ENCODE data around the gene MYO5C. TPM values are rescaled to one million over a fixed set of nuclear protein-coding genes. Genes with fewer than 3 reads are reported as not detected.

The MYO5C gene
- polyA plus RNA-seq, 2 donors = 4.9 to 5.4 TPM

GRCh38 chr15:52150871-52151270 is 144.7 kb downstream of the MYO5C start:
- Histone ChIP-seq H3K9me3 (ENCODE audit: control insufficient read depth in 2 of 2, insufficient read depth in 1 of 2, low read depth in 1 of 2, low read length in 1 of 2) (no peaks in the 10 kb centered on the region), H3K4me3 (ENCODE audit: low read depth in 1 of 2, low read length in 2 of 2) (no peak overlapping the region), H3K27ac (ENCODE audit: low read depth in 2 of 2, low read length in 1 of 2) (no peak overlapping the region), H3K36me3 (ENCODE audit: control insufficient read depth in 2 of 2, insufficient read depth in 2 of 2, low read length in 1 of 2) (peaks cover 2 to 12% of the 10 kb centered on the region in 2 donors), H3K4me1 (ENCODE audit: control insufficient read depth in 2 of 2, insufficient read depth in 2 of 2, low read length in 1 of 2) (no peaks in the 10 kb centered on the region), H3K27me3 (ENCODE audit: control insufficient read depth in 1 of 2, insufficient read depth in 2 of 2, low read length in 2 of 2) (no peaks in the 10 kb centered on the region)
- 96% methylated on average over 4 of the region's 4 CpGs for WGBS, 2 donors

GRCh38 chr15:52150043-52150825 is 145.4 kb downstream of the MYO5C start:
- peaks cover 2 to 12% of the 10 kb centered on the region in 2 donors for H3K36me3 ChIP-seq (ENCODE audit: control insufficient read depth in 2 of 2, insufficient read depth in 2 of 2, low read length in 1 of 2)
- no peaks in the 10 kb centered on the region for H3K27me3 ChIP-seq (ENCODE audit: control insufficient read depth in 1 of 2, insufficient read depth in 2 of 2, low read length in 2 of 2)
- no peaks in the 10 kb centered on the region for H3K4me1 ChIP-seq (ENCODE audit: control insufficient read depth in 2 of 2, insufficient read depth in 2 of 2, low read length in 1 of 2)
- WGBS, 2 donors = 77% methylated on average over 9 of the region's 9 CpGs
- H3K4me3 ChIP-seq (ENCODE audit: low read depth in 1 of 2, low read length in 2 of 2) = no peak overlapping the region
- no peak overlapping the region for H3K27ac ChIP-seq (ENCODE audit: low read depth in 2 of 2, low read length in 1 of 2)
- H3K9me3 ChIP-seq (ENCODE audit: control insufficient read depth in 2 of 2, insufficient read depth in 1 of 2, low read depth in 1 of 2, low read length in 1 of 2) = no peaks in the 10 kb centered on the region

DNA sequence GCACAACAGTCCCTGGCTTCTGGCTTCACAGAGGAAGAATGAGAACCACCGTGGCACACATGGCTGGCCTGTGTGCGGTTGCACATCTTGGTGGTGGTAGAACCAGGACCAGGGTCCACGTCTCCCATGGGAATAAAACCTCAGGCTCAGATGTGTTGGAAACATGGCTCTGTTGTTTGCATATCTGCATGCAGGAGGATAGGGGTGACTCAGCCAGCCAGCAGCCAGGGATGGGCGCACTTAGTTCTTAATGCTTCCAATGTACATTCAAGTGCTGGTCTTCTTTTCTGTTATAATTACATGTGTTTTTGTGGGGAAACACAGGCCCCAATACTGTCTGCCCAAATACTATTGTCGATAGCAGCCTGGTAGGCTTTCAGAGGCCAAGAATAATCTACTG is 147.2 kb downstream of the MYO5C start:
- Histone ChIP-seq H3K4me3 (ENCODE audit: low read depth in 1 of 2, low read length in 2 of 2) (no peak overlapping the region), H3K27me3 (ENCODE audit: control insufficient read depth in 1 of 2, insufficient read depth in 2 of 2, low read length in 2 of 2) (no peaks in the 10 kb centered on the region), H3K9me3 (ENCODE audit: control insufficient read depth in 2 of 2, insufficient read depth in 1 of 2, low read depth in 1 of 2, low read length in 1 of 2) (no peaks in the 10 kb centered on the region), H3K27ac (ENCODE audit: low read depth in 2 of 2, low read length in 1 of 2) (no peak overlapping the region), H3K36me3 (ENCODE audit: control insufficient read depth in 2 of 2, insufficient read depth in 2 of 2, low read length in 1 of 2) (peaks cover 2 to 12% of the 10 kb centered on the region in 2 donors), H3K4me1 (ENCODE audit: control insufficient read depth in 2 of 2, insufficient read depth in 2 of 2, low read length in 1 of 2) (no peaks in the 10 kb centered on the region)
- 92 to 95% methylated on average over 5 of the region's 5 CpGs for whole genome bisulfite sequencing, 2 donors

GRCh38 chr15:52146776-52147175 is 148.8 kb downstream of the MYO5C start:
- Histone ChIP-seq H3K9me3 (ENCODE audit: control insufficient read depth in 2 of 2, insufficient read depth in 1 of 2, low read depth in 1 of 2, low read length in 1 of 2) (no peaks in the 10 kb centered on the region), H3K36me3 (ENCODE audit: control insufficient read depth in 2 of 2, insufficient read depth in 2 of 2, low read length in 1 of 2) (peaks cover 2 to 12% of the 10 kb centered on the region in 2 donors), H3K4me1 (ENCODE audit: control insufficient read depth in 2 of 2, insufficient read depth in 2 of 2, low read length in 1 of 2) (no peaks in the 10 kb centered on the region), H3K4me3 (ENCODE audit: low read depth in 1 of 2, low read length in 2 of 2) (no peak overlapping the region), H3K27me3 (ENCODE audit: control insufficient read depth in 1 of 2, insufficient read depth in 2 of 2, low read length in 2 of 2) (no peaks in the 10 kb centered on the region), H3K27ac (ENCODE audit: low read depth in 2 of 2, low read length in 1 of 2) (no peak overlapping the region)
- 74 to 75% methylated on average over 3 of the region's 3 CpGs for WGBS, 2 donors

GRCh38 chr15:52146261-52146660 is 149.3 kb downstream of the MYO5C start:
- no peak overlapping the region for H3K27ac ChIP-seq (ENCODE audit: low read depth in 2 of 2, low read length in 1 of 2)
- 96 to 98% methylated on average over 2 of the region's 2 CpGs for WGBS, 2 donors
- H3K9me3 ChIP-seq (ENCODE audit: control insufficient read depth in 2 of 2, insufficient read depth in 1 of 2, low read depth in 1 of 2, low read length in 1 of 2) = no peaks in the 10 kb centered on the region
- H3K4me3 ChIP-seq (ENCODE audit: low read depth in 1 of 2, low read length in 2 of 2) = no peak overlapping the region
- peaks cover 2 to 9% of the 10 kb centered on the region in 2 donors for H3K36me3 ChIP-seq (ENCODE audit: control insufficient read depth in 2 of 2, insufficient read depth in 2 of 2, low read length in 1 of 2)
- no peaks in the 10 kb centered on the region for H3K27me3 ChIP-seq (ENCODE audit: control insufficient read depth in 1 of 2, insufficient read depth in 2 of 2, low read length in 2 of 2)
- H3K4me1 ChIP-seq (ENCODE audit: control insufficient read depth in 2 of 2, insufficient read depth in 2 of 2, low read length in 1 of 2) = no peaks in the 10 kb centered on the region

DNA sequence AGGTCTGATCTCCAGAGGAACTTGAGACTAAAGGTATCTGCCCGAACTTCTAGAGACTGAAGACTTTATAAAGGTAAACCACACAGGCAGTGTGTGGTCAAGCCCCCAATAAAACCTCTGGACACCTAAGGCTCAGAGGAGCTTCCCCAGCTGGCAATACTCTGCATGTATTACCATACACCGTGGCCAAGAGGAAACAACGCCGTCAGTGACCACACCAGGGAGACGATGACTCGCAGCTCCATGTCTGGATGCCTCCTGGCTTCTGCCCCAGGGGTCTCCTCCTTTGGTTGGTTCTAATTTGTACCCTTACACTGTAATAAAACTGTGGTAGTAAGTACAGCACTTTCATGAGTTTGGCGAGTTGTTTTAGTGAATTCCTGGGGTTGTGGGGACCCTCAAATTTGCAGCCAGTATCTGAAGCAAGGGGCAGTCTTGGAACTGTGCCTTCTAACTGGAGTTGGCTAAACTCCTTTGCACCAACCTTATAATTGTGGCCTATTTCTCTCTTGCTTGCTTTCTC is 150.9 kb downstream of the MYO5C start:
- 78 to 80% methylated on average over 7 of the region's 7 CpGs for WGBS, 2 donors
- Histone ChIP-seq H3K27me3 (ENCODE audit: control insufficient read depth in 1 of 2, insufficient read depth in 2 of 2, low read length in 2 of 2) (no peaks in the 10 kb centered on the region), H3K27ac (ENCODE audit: low read depth in 2 of 2, low read length in 1 of 2) (no peak overlapping the region), H3K4me1 (ENCODE audit: control insufficient read depth in 2 of 2, insufficient read depth in 2 of 2, low read length in 1 of 2) (no peaks in the 10 kb centered on the region), H3K4me3 (ENCODE audit: low read depth in 1 of 2, low read length in 2 of 2) (no peak overlapping the region), H3K36me3 (ENCODE audit: control insufficient read depth in 2 of 2, insufficient read depth in 2 of 2, low read length in 1 of 2) (peaks cover 0 to 11% of the 10 kb centered on the region in 2 donors), H3K9me3 (ENCODE audit: control insufficient read depth in 2 of 2, insufficient read depth in 1 of 2, low read depth in 1 of 2, low read length in 1 of 2) (no peaks in the 10 kb centered on the region)

- Histone ChIP-seq H3K27ac (ENCODE audit: low read depth in 2 of 2, low read length in 1 of 2) (no peak overlapping the region), H3K4me3 (ENCODE audit: low read depth in 1 of 2, low read length in 2 of 2) (no peak overlapping the region), H3K4me1 (ENCODE audit: control insufficient read depth in 2 of 2, insufficient read depth in 2 of 2, low read length in 1 of 2) (no peaks in the 10 kb centered on the region), H3K27me3 (ENCODE audit: control insufficient read depth in 1 of 2, insufficient read depth in 2 of 2, low read length in 2 of 2) (no peaks in the 10 kb centered on the region), H3K36me3 (ENCODE audit: control insufficient read depth in 2 of 2, insufficient read depth in 2 of 2, low read length in 1 of 2) (peaks cover 0 to 6% of the 10 kb centered on the region in 2 donors), H3K9me3 (ENCODE audit: control insufficient read depth in 2 of 2, insufficient read depth in 1 of 2, low read depth in 1 of 2, low read length in 1 of 2) (no peaks in the 10 kb centered on the region)
- WGBS, 2 donors = 80 to 81% methylated on average over 11 of the region's 11 CpGs
These were observed 151.7 kb downstream of the MYO5C start for GRCh38 chr15:52143873-52144272.

Other genes starting within 250 kb of the MYO5C start
- 1 to 10 TPM; 5.3 to 6.7 TPM for gene BCL2L10, start 183.0 kb downstream of the MYO5C start, polyA plus RNA-seq
- gene GNB5, start 104.4 kb downstream of the MYO5C start, polyA plus RNA-seq = 1 to 10 TPM; 5.1 to 8.7 TPM
- gene MYO5A, start 233.1 kb upstream of the MYO5C start, polyA plus RNA-seq = 1 to 10 TPM; 1.6 to 1.9 TPM

Data from esophagus (tissue), 2 donors.